Endothelial cell of umbilical vein (primary cell): ENCODE measurements around the gene GP9. TPM values are rescaled to one million over a fixed set of nuclear protein-coding genes. Genes with fewer than 3 reads are reported as not detected.

Experiments used
- BruUV-seq: library from RNA; stranded (reverse); fragments of 400-500 nt; replicated peaks from 2 replicates; lab custom pipeline; 2021; lab: Mats Ljungman, UMichigan
- CTCF ChIA-PET: fragments of 300-600, 350-600 bp; sonication (Branson Sonifier 250); formaldehyde crosslinking; loops from one replicate; lab custom pipeline; 2021; ENCODE audit warnings: antibody characterized with exemption, inconsistent platforms; lab: Charles Lee
- POLR2A ChIA-PET: fragments of 300-600, 350-600 bp; sonication (Branson Sonifier 250); formaldehyde crosslinking; loops from one replicate; lab custom pipeline; 2021; ENCODE audit warnings: antibody characterized with exemption, inconsistent platforms; lab: Charles Lee
- DNase-seq: peaks from one replicate; pipeline ENCODE4 v3.0.0-alpha.2; 2011; ENCODE audit warnings: low read depth, low spot score
- FAIRE-seq: peaks from 2 replicates; lab custom pipeline; 2011; peaks lifted over from hg19 to GRCh38; lab: Jason Lieb, UNC
- H2AFZ ChIP-seq: 2 replicates; pipeline ENCODE4 v1.6.0; 2012; ENCODE audit warnings: low read depth, low read length, control low read depth, inconsistent platforms
- H3K27ac ChIP-seq: 2 replicates; pipeline ENCODE4 v1.5.1; 2011; ENCODE audit warnings: low read depth, mild to moderate bottlenecking, control low read depth, low read length, moderate library complexity; ENCODE audit not compliant: insufficient read depth
- H3K27me3 ChIP-seq, 2 experiments: 2 replicates each; pipeline versions ENCODE4 v1.6.0 to v1.6.1; 2011; ENCODE audit warnings: low read length in 2 of 2, mixed read lengths in 1 of 2; ENCODE audit not compliant: control insufficient read depth in 2 of 2, insufficient read depth in 2 of 2
- H3K36me3 ChIP-seq, 2 experiments: 2 replicates in 1 of 2; 3 replicates in 1 of 2; pipeline ENCODE4 v1.5.1; 2011; ENCODE audit warnings: low read length in 2 of 2, mild to moderate bottlenecking in 1 of 2, moderate library complexity in 1 of 2; ENCODE audit not compliant: control insufficient read depth in 2 of 2, insufficient read depth in 2 of 2; ENCODE audit errors: extremely low read depth in 1 of 2
- H3K4me1 ChIP-seq: 3 replicates; pipeline ENCODE4 v1.5.1; 2011; ENCODE audit warnings: mild to moderate bottlenecking, low read length; ENCODE audit not compliant: control insufficient read depth, insufficient read depth; ENCODE audit errors: extremely low read depth
- H3K4me2 ChIP-seq: 2 replicates; pipeline ENCODE4 v1.6.1; 2011; ENCODE audit warnings: low read length, control low read depth, mixed read lengths; ENCODE audit not compliant: insufficient read depth
- H3K4me3 ChIP-seq, 3 experiments: fragments of 200-600 bp in 1 of 3; sonication (generic), shearing (Covaris generic) in 1 of 3; replicated peaks in 1 of 3; 2 replicates each; pipeline ENCODE4 v1.5.1; 2011 to 2016; ENCODE audit warnings: control low read depth in 3 of 3, low read length in 3 of 3, mild to moderate bottlenecking in 2 of 3, inconsistent platforms in 1 of 3, low read depth in 1 of 3, moderate library complexity in 1 of 3; ENCODE audit not compliant: insufficient read depth in 1 of 3
- H3K79me2 ChIP-seq: 2 replicates; pipeline ENCODE4 v1.6.0; 2012; ENCODE audit warnings: low read length, inconsistent platforms; ENCODE audit not compliant: control insufficient read depth, insufficient read depth
- H3K9ac ChIP-seq: replicated peaks from 2 replicates; pipeline ENCODE3; 2011; ENCODE audit warnings: low read length, control low read depth; ENCODE audit not compliant: insufficient read depth; ENCODE audit errors: extremely low read depth
- H3K9me1 ChIP-seq: replicated peaks from 3 replicates; pipeline ENCODE4 v1.6.0; 2011; ENCODE audit warnings: mild to moderate bottlenecking, low read length; ENCODE audit not compliant: control insufficient read depth, insufficient read depth; ENCODE audit errors: extremely low read depth
- H3K9me3 ChIP-seq: replicated peaks from 2 replicates; pipeline ENCODE4 v1.5.1; 2012; ENCODE audit warnings: low read length, inconsistent platforms; ENCODE audit not compliant: control insufficient read depth, insufficient read depth
- H4K20me1 ChIP-seq: replicated peaks from 2 replicates; pipeline ENCODE3; 2011; ENCODE audit warnings: mild to moderate bottlenecking, low read length; ENCODE audit not compliant: control insufficient read depth, insufficient read depth; ENCODE audit errors: extremely low read depth
- EZH2 ChIP-seq: IDR thresholded peaks from 2 replicates; pipeline ENCODE4 v1.6.1; 2012; ENCODE audit warnings: borderline replicate concordance, low read depth, mild to moderate bottlenecking, moderate library complexity, low read length, inconsistent platforms; ENCODE audit not compliant: severe bottlenecking
- FOS ChIP-seq: IDR thresholded peaks from 2 replicates; pipeline ENCODE4 v1.6.1; 2011; ENCODE audit warnings: mild to moderate bottlenecking, low read length, moderate library complexity, borderline replicate concordance; ENCODE audit not compliant: insufficient read depth
- GATA2 ChIP-seq: IDR thresholded peaks from 2 replicates; pipeline ENCODE4 v1.7.0; 2011; ENCODE audit warnings: low read depth, mild to moderate bottlenecking, moderate library complexity, mixed read lengths, low read length; ENCODE audit not compliant: insufficient read length, insufficient read depth
- JUN ChIP-seq: IDR thresholded peaks from 2 replicates; pipeline ENCODE4 v1.6.1; 2011; ENCODE audit warnings: borderline replicate concordance, low read depth; ENCODE audit not compliant: insufficient read length, insufficient read depth
- MYC ChIP-seq: IDR thresholded peaks from one replicate; pipeline ENCODE4 v1.6.1; 2011; ENCODE audit warnings: mild to moderate bottlenecking, low read depth, low read length
- POLR2A ChIP-seq: IDR thresholded peaks from 2 replicates; pipeline ENCODE4 v1.6.1; 2012; ENCODE audit warnings: low read depth, mild to moderate bottlenecking, control low read depth, low read length
- POLR2AphosphoS5 ChIP-seq: IDR thresholded peaks from 2 replicates; pipeline ENCODE4 v1.6.1; 2012; ENCODE audit warnings: low read depth, mild to moderate bottlenecking, control low read depth, low read length, moderate library complexity; ENCODE audit not compliant: insufficient read depth
- dilution Hi-C: fragments of 300-500 bp; cut with MboI; formaldehyde crosslinking; loops from one replicate; pipeline ENCODE4 v1.15.0; 2019; ENCODE audit warnings: low sequenced_read_pairs; ENCODE audit not compliant: extremely low pct_ligation_motif_present
- intact Hi-C: fragments of 100-400 bp; cut with micrococcal nuclease; formaldehyde crosslinking; loops from one replicate; pipeline ENCODE4 v1.10.0; 2022
- polyA plus RNA-seq, 4 experiments: library from polyadenylated mRNA; depleted of rRNA in 3 of 4; stranded (reverse) in 3 of 4; unstranded in 1 of 4; fragments of >200 nt; gene quantifications; 2 replicates each; pipeline versions ENCODE4 v1.2.1 to v1.2.3, GENCODE V29; 2011 to 2012; ENCODE audit warnings: missing spikeins in 1 of 4
- total RNA-seq: library from RNA; stranded (reverse); gene quantifications from 2 replicates; pipeline ENCODE4 v1.2.3, GENCODE V29; 2021
- TF ChIP-seq, protein P1 (sequence below), 2 donors: IDR thresholded peaks; 1 replicate in 1 of 2; 2 replicates in 1 of 2; pipeline ENCODE4 v1.5.1; 2011; ENCODE audit warnings: low read length in 2 of 2, mild to moderate bottlenecking in 2 of 2, moderate library complexity in 2 of 2, control low read depth in 1 of 2, inconsistent platforms in 1 of 2, low read depth in 1 of 2; ENCODE audit not compliant: insufficient read depth in 1 of 2; ENCODE audit errors: extremely low read depth in 1 of 2
- TF ChIP-seq, protein P2 (sequence below): IDR thresholded peaks from 2 replicates; pipeline ENCODE4 v1.6.1; 2011; ENCODE audit not compliant: insufficient read depth, insufficient read length

The GP9 gene
- total and polyA plus RNA-seq, 2 donors (not counting 3 experiments of a cell fraction or from before 2014, with no cell fraction given): not detected

DNA sequence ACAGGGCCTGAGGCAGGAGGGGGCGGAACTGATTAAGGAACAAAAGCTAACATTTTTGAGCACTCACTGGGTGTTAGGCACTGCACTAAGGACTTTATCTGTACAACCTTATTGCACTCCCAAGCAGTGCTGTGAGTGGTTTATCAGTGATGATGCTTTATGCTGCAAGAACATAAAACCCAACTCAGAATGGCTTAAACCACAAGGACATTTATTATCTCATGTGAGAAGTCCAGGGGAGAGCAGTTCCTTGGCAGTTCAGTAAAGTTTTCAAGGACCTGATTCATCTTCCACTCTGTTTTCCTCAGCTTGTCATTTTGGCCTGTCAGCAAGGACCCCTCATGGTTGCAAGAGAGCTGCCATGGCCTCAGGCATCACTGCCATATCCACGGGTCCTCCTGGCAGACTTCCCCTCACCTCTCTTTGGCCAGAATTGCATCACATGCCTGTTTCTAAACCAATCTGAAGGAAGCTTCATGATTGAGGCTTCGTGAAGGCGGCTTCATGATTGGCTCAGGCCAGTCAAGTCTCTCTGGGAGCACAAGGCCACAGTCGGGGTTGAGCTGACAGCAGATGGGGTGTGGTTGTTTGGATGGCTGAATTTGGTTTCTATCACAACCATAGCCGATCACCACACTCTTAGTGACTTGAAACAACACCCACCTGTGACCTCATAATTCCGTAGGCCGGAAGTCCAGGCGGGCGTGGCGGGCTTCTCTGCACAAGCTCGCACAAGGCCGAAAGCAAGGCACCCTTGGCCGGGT is 43.7 kb upstream of the GP9 start:
- intact Hi-C loops (no loop called here), dilution Hi-C loops (no loop called here)
- H3K79me2 ChIP-seq: no peaks in the 10 kb centered on the region
- DNase-seq (no peak), FAIRE-seq (no peak)
- H3K27ac ChIP-seq: peak overlapping the region; percentile 86
- TF ChIP-seq, protein P1, sequence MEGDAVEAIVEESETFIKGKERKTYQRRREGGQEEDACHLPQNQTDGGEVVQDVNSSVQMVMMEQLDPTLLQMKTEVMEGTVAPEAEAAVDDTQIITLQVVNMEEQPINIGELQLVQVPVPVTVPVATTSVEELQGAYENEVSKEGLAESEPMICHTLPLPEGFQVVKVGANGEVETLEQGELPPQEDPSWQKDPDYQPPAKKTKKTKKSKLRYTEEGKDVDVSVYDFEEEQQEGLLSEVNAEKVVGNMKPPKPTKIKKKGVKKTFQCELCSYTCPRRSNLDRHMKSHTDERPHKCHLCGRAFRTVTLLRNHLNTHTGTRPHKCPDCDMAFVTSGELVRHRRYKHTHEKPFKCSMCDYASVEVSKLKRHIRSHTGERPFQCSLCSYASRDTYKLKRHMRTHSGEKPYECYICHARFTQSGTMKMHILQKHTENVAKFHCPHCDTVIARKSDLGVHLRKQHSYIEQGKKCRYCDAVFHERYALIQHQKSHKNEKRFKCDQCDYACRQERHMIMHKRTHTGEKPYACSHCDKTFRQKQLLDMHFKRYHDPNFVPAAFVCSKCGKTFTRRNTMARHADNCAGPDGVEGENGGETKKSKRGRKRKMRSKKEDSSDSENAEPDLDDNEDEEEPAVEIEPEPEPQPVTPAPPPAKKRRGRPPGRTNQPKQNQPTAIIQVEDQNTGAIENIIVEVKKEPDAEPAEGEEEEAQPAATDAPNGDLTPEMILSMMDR (IDR thresholded peaks at IDR 0.05; ENCODE audit: extremely low read depth in 1 of 2, insufficient read depth in 1 of 2, low read depth in 1 of 2, low read length in 2 of 2): no peak
- no peak for TF ChIP-seq JUN
- TF ChIP-seq, protein P2, sequence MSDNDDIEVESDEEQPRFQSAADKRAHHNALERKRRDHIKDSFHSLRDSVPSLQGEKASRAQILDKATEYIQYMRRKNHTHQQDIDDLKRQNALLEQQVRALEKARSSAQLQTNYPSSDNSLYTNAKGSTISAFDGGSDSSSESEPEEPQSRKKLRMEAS: no peak
- TF ChIP-seq GATA2: no peak
- no peak for TF ChIP-seq FOS
- TF ChIP-seq POLR2A: no peak
- TF ChIP-seq EZH2: no peak
- TF ChIP-seq POLR2AphosphoS5: no peak
- TF ChIP-seq MYC: no peak
- H2AFZ ChIP-seq: no peak overlapping the region
- no TSS peak for BruUV-seq
- H3K9ac ChIP-seq: peak overlapping the region; percentile 44
- H3K27me3 ChIP-seq: no peaks in the 10 kb centered on the region
- POLR2A ChIA-PET: interaction anchor here (0.6 to 1.4 kb wide), 3 partner anchors 23 to 138 kb away, joined by 3 to 6 read pairs (median 5); partner anchors contain the start of gene CFAP92
- H3K9me3 ChIP-seq: no peaks in the 10 kb centered on the region
- H3K4me2 ChIP-seq: peak overlapping the region; percentile 18
- no peaks in the 10 kb centered on the region for H3K36me3 ChIP-seq
- no peaks in the 10 kb centered on the region for H4K20me1 ChIP-seq
- H3K4me3 ChIP-seq: no peak overlapping the region
- CTCF ChIA-PET: interaction anchor here (1.0 to 4.7 kb wide), 14 partner anchors 9 to 229 kb away, joined by 3 to 54 read pairs (median 9); partner anchors contain the start of genes CFAP92 and RAB43
- no peaks in the 10 kb centered on the region for H3K9me1 ChIP-seq
- H3K4me1 ChIP-seq: peaks cover 33% of the 10 kb centered on the region
